HEK293 (cell line): Measurements from ENCODE around the gene NFIB.

ENCODE experiments used
- CTCF ChIA-PET: fragments of 350-600 bp; formaldehyde crosslinking; extraction: SDS; loops from one replicate; lab custom pipeline; 2021; ENCODE audit warnings: antibody characterized with exemption; lab: Yijun Ruan, JAX
- POLR2A ChIA-PET: fragments of 300-600 bp; formaldehyde crosslinking; extraction: SDS; loops from one replicate; lab custom pipeline; 2020; ENCODE audit warnings: antibody characterized with exemption, inconsistent platforms; lab: Yijun Ruan, JAX
- H3K27ac ChIP-seq: fragments of 200-500 bp; sonication (Bioruptor generic); 2 replicates; pipeline ENCODE4 v1.5.1; 2014; ENCODE audit warnings: low read depth, low read length, control low read depth, inconsistent platforms; ENCODE audit errors: extremely low read depth
- H3K36me3 ChIP-seq, 2 experiments: fragments of 200-500 bp in 1 of 2; sonication (Bioruptor generic) in 1 of 2; 1 replicate in 1 of 2; 2 replicates in 1 of 2; pipeline ENCODE4 v1.5.1; 2014 to 2017; ENCODE audit warnings: inconsistent platforms in 2 of 2, low read length in 2 of 2; ENCODE audit not compliant: control insufficient read depth in 2 of 2, insufficient read depth in 1 of 2
- H3K4me1 ChIP-seq: fragments of 200-500 bp; sonication (Bioruptor generic); 2 replicates; pipeline ENCODE4 v1.5.1; 2014; ENCODE audit warnings: mild to moderate bottlenecking, low read length, inconsistent platforms; ENCODE audit not compliant: control insufficient read depth, insufficient read depth
- H3K4me3 ChIP-seq: 2 replicates; pipeline ENCODE4 v1.5.1; 2011; ENCODE audit warnings: low read depth, mild to moderate bottlenecking, control low read depth, low read length, moderate library complexity
- H3K9me3 ChIP-seq: fragments of 200-500 bp; sonication (Bioruptor generic); 2 replicates; pipeline ENCODE4 v1.5.1; 2014; ENCODE audit warnings: low read depth, low read length, inconsistent platforms; ENCODE audit not compliant: control insufficient read depth, insufficient read depth
- BCL11A ChIP-seq: fragments of 450-650 bp; formaldehyde crosslinking; IDR thresholded peaks from 2 replicates; pipeline ENCODE4 v1.5.1; 2016; ENCODE audit warnings: low read depth, missing biosample characterization, missing genetic modification characterization
- BCL11B ChIP-seq: fragments of 450-650 bp; formaldehyde crosslinking; IDR thresholded peaks from 2 replicates; pipeline ENCODE4 v1.5.1; 2016; ENCODE audit warnings: low read depth, missing biosample characterization, missing genetic modification characterization
- HOXC10 ChIP-seq: sonication (generic); formaldehyde crosslinking; IDR thresholded peaks from 2 replicates; pipeline ENCODE4 v1.8.1; 2023; ENCODE audit warnings: mild to moderate bottlenecking, missing genetic modification reagents
- KLF9 ChIP-seq: fragments of 450-650 bp; formaldehyde crosslinking; IDR thresholded peaks from 2 replicates; pipeline ENCODE4 v1.5.1; 2016; ENCODE audit warnings: missing biosample characterization, missing genetic modification characterization, low read depth
- SCRT1 ChIP-seq: fragments of 450-650 bp; formaldehyde crosslinking; IDR thresholded peaks from 2 replicates; pipeline ENCODE4 v1.5.1; 2016; ENCODE audit warnings: missing biosample characterization, missing genetic modification characterization, borderline replicate concordance
- SCRT2 ChIP-seq: fragments of 450-650 bp; formaldehyde crosslinking; IDR thresholded peaks from 2 replicates; pipeline ENCODE4 v1.5.1; 2016; ENCODE audit warnings: missing biosample characterization, missing genetic modification characterization
- WT1 ChIP-seq: fragments of 450-650 bp; formaldehyde crosslinking; IDR thresholded peaks from 2 replicates; pipeline ENCODE4 v1.5.1; 2016; ENCODE audit warnings: missing biosample characterization, missing genetic modification characterization
- ZBTB17 ChIP-seq: fragments of 450-650 bp; formaldehyde crosslinking; IDR thresholded peaks from 2 replicates; pipeline ENCODE4 v1.5.1; 2016; ENCODE audit warnings: missing biosample characterization, missing genetic modification characterization
- ZBTB20 ChIP-seq: fragments of 450-650 bp; formaldehyde crosslinking; IDR thresholded peaks from 2 replicates; pipeline ENCODE4 v1.5.1; 2016; ENCODE audit warnings: missing biosample characterization, missing genetic modification characterization
- ZBTB8A ChIP-seq: fragments of 450-650 bp; formaldehyde crosslinking; IDR thresholded peaks from 2 replicates; pipeline ENCODE4 v1.5.1; 2016; ENCODE audit warnings: missing biosample characterization, missing genetic modification characterization
- ZNF202 ChIP-seq: fragments of 450-650 bp; formaldehyde crosslinking; IDR thresholded peaks from 2 replicates; pipeline ENCODE4 v1.5.1; 2016; ENCODE audit warnings: missing biosample characterization, missing genetic modification characterization, borderline replicate concordance
- ZNF221 ChIP-seq: fragments of 450-650 bp; formaldehyde crosslinking; IDR thresholded peaks from 2 replicates; pipeline ENCODE4 v1.5.1; 2017; ENCODE audit warnings: missing biosample characterization, missing genetic modification characterization, borderline replicate concordance
- ZNF23 ChIP-seq: fragments of 450-650 bp; formaldehyde crosslinking; IDR thresholded peaks from 2 replicates; pipeline ENCODE4 v1.5.1; 2016; ENCODE audit warnings: missing biosample characterization, missing genetic modification characterization, borderline replicate concordance
- ZNF335 ChIP-seq: fragments of 450-650 bp; formaldehyde crosslinking; conservative IDR thresholded peaks from 2 replicates; pipeline ENCODE4 v1.5.1; 2016; ENCODE audit warnings: missing biosample characterization, missing genetic modification characterization
- ZNF354C ChIP-seq: fragments of 450-650 bp; formaldehyde crosslinking; IDR thresholded peaks from 2 replicates; pipeline ENCODE4 v1.5.1; 2016; ENCODE audit warnings: missing biosample characterization, missing genetic modification characterization, low read depth, borderline replicate concordance
- ZNF362 ChIP-seq: fragments of 450-650 bp; formaldehyde crosslinking; IDR thresholded peaks from 2 replicates; pipeline ENCODE4 v1.5.1; 2016; ENCODE audit warnings: missing biosample characterization, missing genetic modification characterization
- ZNF366 ChIP-seq: fragments of 450-650 bp; formaldehyde crosslinking; conservative IDR thresholded peaks from 2 replicates; pipeline ENCODE4 v1.5.1; 2016; ENCODE audit warnings: missing biosample characterization, missing genetic modification characterization
- ZNF549 ChIP-seq: fragments of 450-650 bp; IDR thresholded peaks from 2 replicates; pipeline ENCODE4 v1.5.1; 2018; ENCODE audit warnings: missing biosample characterization, missing genetic modification characterization, mild to moderate bottlenecking, inconsistent platforms, moderate library complexity
- ZNF701 ChIP-seq: fragments of 450-650 bp; formaldehyde crosslinking; IDR thresholded peaks from 2 replicates; pipeline ENCODE4 v1.5.1; 2016; ENCODE audit warnings: missing biosample characterization, missing genetic modification characterization
- ZNF76 ChIP-seq: fragments of 450-650 bp; formaldehyde crosslinking; IDR thresholded peaks from 2 replicates; pipeline ENCODE4; 2016; ENCODE audit warnings: low read depth, missing biosample characterization, missing genetic modification characterization, borderline replicate concordance
- ZNF843 ChIP-seq: fragments of 450-650 bp; formaldehyde crosslinking; IDR thresholded peaks from 2 replicates; pipeline ENCODE4 v1.5.1; 2016; ENCODE audit warnings: missing biosample characterization, missing genetic modification characterization
- ZXDB ChIP-seq: fragments of 450-650 bp; formaldehyde crosslinking; IDR thresholded peaks from 2 replicates; pipeline ENCODE4 v1.5.1; 2016; ENCODE audit warnings: missing biosample characterization, missing genetic modification characterization
- TF ChIP-seq, protein P1 (sequence below): fragments of 450-650 bp; formaldehyde crosslinking; IDR thresholded peaks from 2 replicates; pipeline ENCODE4 v1.5.1; 2017; ENCODE audit warnings: missing biosample characterization, missing genetic modification characterization
- TF ChIP-seq, protein P2 (sequence below): fragments of 450-650 bp; formaldehyde crosslinking; IDR thresholded peaks from 2 replicates; pipeline ENCODE4 v1.5.1; 2016; ENCODE audit warnings: missing biosample characterization, missing genetic modification characterization
- TF ChIP-seq, protein P3 (sequence below): fragments of 450-650 bp; formaldehyde crosslinking; IDR thresholded peaks from 2 replicates; pipeline ENCODE4 v1.5.1; 2016; ENCODE audit warnings: missing biosample characterization, missing genetic modification characterization

The NFIB gene

DNA sequence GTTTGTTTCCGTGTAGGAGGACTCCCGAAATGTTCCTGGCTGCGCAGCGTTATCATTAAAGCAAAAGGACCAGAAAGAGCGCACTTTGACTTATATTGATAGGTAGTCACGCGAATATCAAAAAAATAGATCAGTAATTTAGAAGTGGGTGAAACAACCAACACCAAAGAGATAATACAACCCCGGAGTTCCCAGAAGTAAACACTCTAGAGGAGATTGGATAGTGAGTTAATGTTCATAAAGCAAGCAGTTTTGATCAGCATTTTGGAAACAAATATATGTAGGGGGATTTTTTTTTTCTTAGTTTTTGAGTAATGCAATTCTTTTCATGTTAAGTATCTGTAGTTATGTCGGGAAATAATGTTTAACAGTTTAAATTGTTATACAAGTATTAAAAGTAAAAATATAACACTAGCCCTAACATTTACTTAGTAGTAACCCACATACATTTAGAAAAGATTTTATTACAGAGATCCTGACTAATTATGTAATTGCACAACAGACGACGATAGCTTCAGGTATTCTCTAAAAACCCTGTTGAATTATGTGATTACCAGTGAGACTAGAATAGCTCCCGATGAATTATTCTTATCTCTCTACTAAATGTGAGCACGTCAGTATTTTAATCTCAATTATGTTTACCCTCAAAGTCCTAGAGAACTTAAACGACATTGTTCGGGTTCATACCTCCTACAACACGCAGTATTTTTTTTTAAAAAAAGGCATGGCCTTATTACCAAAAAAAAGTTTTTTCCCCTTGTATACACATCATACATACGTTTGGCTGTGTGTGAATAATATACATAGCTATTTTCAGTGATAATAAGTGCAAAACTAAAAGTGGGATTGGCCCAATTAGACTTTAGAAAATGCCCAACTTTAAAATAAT, 9.4 kb upstream of the NFIB start:
- ChIA-PET CTCF (interaction anchor here (0.5 to 3.8 kb wide), 12 partner anchors 15 to 1142 kb away, joined by 3 to 27 read pairs (median 4); no protein-coding TSS in a partner anchor), POLR2A (interaction anchor here (0.6 to 1.2 kb wide), 4 partner anchors 9 to 30 kb away, joined by 3 to 8 read pairs (median 4); partner anchors contain the start of gene NFIB)
- Histone ChIP-seq H3K4me1 (peaks cover 25% of the 10 kb centered on the region), H3K4me3 (peak overlapping the region; percentile 55), H3K9me3 (no peaks in the 10 kb centered on the region), H3K36me3 (no peaks in the 10 kb centered on the region), H3K27ac (peak overlapping the region; percentile 94)
- TF ChIP-seq ZNF23 (no peak), ZNF366 (tag by site-specific recombination) (0 out of 2 replicates have a peak, but pooled peaks have one; percentile 7), ZNF549 (tag by site-specific recombination) (no peak), SCRT1 (0 out of 2 replicates have a peak, but pooled peaks have one; percentile 31), ZNF843 (tag by site-specific recombination) (no peak; the same call in 1 of the 2 replicates), HOXC10 (CRISPR knock-in tag) (0 out of 2 replicates have a peak, but pooled peaks have one; percentile 3), ZXDB (peak; percentile 32; the same call in 1 of the 2 replicates), ZNF335 (tag by site-specific recombination) (peak; percentile 32; the same call in 1 of the 2 replicates), ZNF362 (tag by site-specific recombination) (peak; percentile 88), WT1 (no peak), ZNF221 (tag by site-specific recombination) (no peak), SCRT2 (peak; percentile 64), ZNF202 (tag by site-specific recombination) (no peak), ZBTB17 (tag by site-specific recombination) (peak; percentile 22), ZNF76 (no peak), ZBTB8A (no peak)
- TF ChIP-seq, protein P1, sequence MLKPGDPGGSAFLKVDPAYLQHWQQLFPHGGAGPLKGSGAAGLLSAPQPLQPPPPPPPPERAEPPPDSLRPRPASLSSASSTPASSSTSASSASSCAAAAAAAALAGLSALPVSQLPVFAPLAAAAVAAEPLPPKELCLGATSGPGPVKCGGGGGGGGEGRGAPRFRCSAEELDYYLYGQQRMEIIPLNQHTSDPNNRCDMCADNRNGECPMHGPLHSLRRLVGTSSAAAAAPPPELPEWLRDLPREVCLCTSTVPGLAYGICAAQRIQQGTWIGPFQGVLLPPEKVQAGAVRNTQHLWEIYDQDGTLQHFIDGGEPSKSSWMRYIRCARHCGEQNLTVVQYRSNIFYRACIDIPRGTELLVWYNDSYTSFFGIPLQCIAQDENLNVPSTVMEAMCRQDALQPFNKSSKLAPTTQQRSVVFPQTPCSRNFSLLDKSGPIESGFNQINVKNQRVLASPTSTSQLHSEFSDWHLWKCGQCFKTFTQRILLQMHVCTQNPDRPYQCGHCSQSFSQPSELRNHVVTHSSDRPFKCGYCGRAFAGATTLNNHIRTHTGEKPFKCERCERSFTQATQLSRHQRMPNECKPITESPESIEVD (tag by site-specific recombination): peak; percentile 92
- TF ChIP-seq, protein P2, sequence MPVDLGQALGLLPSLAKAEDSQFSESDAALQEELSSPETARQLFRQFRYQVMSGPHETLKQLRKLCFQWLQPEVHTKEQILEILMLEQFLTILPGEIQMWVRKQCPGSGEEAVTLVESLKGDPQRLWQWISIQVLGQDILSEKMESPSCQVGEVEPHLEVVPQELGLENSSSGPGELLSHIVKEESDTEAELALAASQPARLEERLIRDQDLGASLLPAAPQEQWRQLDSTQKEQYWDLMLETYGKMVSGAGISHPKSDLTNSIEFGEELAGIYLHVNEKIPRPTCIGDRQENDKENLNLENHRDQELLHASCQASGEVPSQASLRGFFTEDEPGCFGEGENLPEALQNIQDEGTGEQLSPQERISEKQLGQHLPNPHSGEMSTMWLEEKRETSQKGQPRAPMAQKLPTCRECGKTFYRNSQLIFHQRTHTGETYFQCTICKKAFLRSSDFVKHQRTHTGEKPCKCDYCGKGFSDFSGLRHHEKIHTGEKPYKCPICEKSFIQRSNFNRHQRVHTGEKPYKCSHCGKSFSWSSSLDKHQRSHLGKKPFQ (tag by site-specific recombination): peak; percentile 22; the same call in 1 of the 2 replicates

DNA sequence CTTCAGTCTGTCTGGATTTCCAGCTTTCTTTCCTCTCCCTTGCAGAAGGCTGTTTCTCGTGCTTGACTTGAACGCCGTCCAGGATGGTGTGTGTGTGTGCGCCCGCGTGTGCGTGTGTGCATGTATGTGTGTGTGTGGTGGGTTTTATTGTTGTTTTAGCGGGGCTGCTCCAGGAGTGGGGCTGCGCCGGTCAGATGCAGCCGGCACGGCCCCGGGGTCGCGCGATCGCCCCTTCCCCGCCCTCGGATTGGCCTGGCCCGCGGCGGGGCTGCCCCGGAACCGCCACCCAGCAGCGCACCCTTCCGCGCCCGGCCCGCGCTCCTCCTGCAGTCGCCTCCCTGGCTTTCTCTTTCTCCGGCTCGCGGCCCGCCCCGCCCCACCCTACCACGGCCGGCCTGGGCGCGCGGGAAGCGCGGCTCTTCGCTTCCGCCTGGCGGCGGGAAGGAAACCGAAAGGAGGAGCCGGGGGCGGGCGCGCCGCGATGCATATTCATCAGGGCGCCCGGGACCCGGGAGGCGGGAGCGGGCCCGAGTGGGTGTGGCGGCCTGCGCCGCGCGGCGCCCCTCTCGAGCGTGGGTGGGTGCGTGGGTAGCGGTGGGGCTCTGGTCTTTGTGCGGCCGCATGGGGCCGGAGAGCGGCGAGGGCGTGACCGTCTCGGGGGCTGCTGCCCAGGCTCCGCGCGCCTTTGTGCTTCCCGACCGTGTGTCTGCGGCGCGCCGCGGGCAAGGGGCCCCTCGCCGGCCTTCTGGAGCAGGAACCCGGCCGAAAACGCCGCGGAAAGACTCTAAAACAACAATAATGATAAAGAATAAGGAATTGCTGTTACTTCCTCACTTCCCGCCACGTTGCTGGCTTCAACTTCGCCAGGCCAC, 8.5 kb upstream of the NFIB start:
- Histone ChIP-seq H3K27ac (peak overlapping the region; percentile 94), H3K4me1 (peaks cover 29% of the 10 kb centered on the region), H3K9me3 (no peaks in the 10 kb centered on the region), H3K36me3 (no peaks in the 10 kb centered on the region), H3K4me3 (peak overlapping the region; percentile 55)
- CTCF ChIA-PET: no interaction called here
- POLR2A ChIA-PET: interaction anchor here (0.7 kb wide), 2 partner anchors 171 to 254 kb away, joined by 4 to 6 read pairs; no protein-coding TSS in a partner anchor
- TF ChIP-seq KLF9 (peak; percentile 92), BCL11B (tag by site-specific recombination) (peak; percentile 85), ZNF354C (no peak), BCL11A (tag by site-specific recombination) (peak; percentile 65; the same call in 1 of the 2 replicates), ZNF701 (no peak), ZBTB20 (tag by site-specific recombination) (peak; percentile 85)
- TF ChIP-seq, protein P3, sequence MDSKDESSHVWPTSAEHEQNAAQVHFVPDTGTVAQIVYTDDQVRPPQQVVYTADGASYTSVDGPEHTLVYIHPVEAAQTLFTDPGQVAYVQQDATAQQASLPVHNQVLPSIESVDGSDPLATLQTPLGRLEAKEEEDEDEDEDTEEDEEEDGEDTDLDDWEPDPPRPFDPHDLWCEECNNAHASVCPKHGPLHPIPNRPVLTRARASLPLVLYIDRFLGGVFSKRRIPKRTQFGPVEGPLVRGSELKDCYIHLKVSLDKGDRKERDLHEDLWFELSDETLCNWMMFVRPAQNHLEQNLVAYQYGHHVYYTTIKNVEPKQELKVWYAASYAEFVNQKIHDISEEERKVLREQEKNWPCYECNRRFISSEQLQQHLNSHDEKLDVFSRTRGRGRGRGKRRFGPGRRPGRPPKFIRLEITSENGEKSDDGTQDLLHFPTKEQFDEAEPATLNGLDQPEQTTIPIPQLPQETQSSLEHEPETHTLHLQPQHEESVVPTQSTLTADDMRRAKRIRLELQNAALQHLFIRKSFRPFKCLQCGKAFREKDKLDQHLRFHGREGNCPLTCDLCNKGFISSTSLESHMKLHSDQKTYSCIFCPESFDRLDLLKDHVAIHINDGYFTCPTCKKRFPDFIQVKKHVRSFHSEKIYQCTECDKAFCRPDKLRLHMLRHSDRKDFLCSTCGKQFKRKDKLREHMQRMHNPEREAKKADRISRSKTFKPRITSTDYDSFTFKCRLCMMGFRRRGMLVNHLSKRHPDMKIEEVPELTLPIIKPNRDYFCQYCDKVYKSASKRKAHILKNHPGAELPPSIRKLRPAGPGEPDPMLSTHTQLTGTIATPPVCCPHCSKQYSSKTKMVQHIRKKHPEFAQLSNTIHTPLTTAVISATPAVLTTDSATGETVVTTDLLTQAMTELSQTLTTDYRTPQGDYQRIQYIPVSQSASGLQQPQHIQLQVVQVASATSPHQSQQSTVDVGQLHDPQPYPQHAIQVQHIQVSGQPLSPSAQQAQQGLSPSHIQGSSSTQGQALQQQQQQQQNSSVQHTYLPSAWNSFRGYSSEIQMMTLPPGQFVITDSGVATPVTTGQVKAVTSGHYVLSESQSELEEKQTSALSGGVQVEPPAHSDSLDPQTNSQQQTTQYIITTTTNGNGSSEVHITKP (tag by site-specific recombination): peak; percentile 89
